GM13977 (cell line): ENCODE measurements around the gene FMNL2.

Experiments used
- DNase-seq: peaks from one replicate; pipeline ENCODE4 v3.0.0; 2012; ENCODE audit warnings: low spot score
- in situ Hi-C: fragments of 300-500 bp; cut with MboI; formaldehyde crosslinking; loops from one replicate; pipeline ENCODE4 v1.12.0; 2022; ENCODE audit warnings: low sequenced_read_pairs, low pct_unique_long_range_greater_than_20kb, mixed read lengths, inconsistent platforms; ENCODE audit not compliant: unreplicated experiment
- TF ChIP-seq, protein P1 (sequence below): IDR thresholded peaks from 2 replicates; pipeline ENCODE4 v1.5.1; 2012; ENCODE audit warnings: mild to moderate bottlenecking, control low read depth; ENCODE audit not compliant: insufficient read depth; ENCODE audit errors: extremely low read depth, missing control alignments

The FMNL2 gene

DNA sequence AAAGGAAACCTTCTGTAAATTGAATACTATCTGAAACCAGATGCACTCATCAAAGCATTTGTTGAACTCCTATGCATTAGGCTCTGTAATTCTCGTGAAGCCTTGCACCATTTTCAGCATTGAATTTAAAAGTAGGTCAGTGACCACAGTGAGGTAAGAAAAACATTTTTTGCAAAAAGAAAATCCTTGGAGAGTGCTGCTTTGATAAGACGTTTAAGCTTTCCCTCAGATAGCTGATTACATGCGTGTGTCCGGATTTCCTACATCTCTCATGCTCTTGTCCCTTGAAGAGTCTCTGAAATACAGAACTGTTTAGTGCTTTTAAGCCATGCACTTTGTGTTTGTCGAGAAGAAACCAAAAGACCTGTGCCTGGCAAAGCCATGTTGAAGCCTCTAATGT lies 113.6 kb downstream of the FMNL2 start:
- in situ Hi-C loops: no loop called here
- TF ChIP-seq, protein P1, sequence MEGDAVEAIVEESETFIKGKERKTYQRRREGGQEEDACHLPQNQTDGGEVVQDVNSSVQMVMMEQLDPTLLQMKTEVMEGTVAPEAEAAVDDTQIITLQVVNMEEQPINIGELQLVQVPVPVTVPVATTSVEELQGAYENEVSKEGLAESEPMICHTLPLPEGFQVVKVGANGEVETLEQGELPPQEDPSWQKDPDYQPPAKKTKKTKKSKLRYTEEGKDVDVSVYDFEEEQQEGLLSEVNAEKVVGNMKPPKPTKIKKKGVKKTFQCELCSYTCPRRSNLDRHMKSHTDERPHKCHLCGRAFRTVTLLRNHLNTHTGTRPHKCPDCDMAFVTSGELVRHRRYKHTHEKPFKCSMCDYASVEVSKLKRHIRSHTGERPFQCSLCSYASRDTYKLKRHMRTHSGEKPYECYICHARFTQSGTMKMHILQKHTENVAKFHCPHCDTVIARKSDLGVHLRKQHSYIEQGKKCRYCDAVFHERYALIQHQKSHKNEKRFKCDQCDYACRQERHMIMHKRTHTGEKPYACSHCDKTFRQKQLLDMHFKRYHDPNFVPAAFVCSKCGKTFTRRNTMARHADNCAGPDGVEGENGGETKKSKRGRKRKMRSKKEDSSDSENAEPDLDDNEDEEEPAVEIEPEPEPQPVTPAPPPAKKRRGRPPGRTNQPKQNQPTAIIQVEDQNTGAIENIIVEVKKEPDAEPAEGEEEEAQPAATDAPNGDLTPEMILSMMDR: no peak
- DNase-seq: no peak

DNA sequence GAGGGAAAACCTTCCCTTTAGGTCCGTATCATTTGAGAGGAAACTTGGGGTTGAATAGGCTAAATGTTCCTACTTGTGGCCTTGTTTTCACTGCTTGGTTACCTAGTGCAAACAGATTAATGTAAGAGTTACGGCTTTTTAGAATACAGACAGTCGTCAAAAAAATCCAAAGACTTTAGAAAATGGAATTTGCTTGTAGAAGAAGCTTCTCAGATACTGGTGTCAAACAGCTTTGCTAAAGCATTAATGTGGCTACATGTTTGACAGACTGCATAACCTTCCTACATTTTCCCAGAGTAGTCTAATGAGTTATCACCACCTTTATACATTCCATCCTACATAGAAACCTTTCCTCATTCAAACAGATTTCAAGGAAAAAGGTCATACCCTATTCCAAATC lies 114.6 kb downstream of the FMNL2 start:
- in situ Hi-C loops: no loop called here
- TF ChIP-seq, protein P1: no peak
- no peak for DNase-seq

DNA sequence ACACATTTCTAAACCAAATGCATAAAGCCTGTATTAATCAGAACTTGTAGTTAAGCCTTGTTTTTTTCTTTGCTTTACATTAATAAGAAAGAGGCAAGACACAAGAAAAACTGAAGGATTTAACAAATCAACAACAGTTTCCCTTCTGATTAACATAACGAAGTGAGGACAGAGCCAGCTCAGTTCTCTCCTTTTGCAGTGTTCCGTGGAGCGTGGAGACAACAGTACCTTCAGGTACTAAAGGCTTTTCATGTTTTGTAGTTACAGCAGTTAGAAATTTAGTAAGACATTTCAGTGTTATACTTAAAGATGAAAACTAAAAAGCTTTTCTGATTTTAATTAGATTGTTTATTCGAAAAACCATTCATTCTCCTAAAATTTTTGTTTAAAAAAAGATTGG lies 115.2 kb downstream of the FMNL2 start:
- TF ChIP-seq, protein P1: no peak
- DNase-seq: no peak
- in situ Hi-C loops: loop anchor here (25.0 kb wide), 1 partner anchor 413 kb away; no protein-coding TSS in a partner anchor

DNA sequence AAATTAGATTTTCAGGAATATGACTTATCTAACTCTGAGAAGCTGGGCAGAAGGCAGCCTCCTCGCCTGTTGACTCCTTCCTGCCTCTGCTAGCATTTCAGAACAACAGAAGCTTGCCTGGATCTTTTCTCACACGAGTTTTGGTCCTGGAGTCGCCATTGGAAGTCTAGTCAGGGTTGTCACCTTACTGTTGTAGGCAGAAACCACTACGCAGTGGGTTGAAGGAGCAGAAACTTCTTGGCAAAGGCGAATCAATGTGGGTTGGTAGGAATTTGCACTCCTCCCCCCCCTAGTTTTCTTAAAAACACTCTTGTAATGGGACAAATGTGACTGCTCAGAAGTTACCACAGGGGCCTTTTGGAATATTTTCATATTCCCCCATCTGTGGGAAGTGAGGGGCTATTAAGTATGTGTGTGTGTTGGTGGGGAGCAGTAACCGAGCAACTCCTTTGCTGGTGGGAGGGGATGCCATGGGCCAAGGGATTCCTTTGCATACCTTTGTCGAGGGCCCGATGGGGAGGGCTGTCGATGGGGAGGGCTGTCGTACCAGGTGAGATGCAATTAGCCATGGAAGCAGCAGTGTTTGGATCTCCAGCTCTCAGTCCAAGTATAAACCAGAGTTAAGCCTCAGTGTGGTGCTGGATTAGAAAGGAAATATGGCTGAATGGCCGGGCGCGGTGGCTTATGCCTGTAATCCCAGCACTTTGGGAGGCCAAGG lies 117.4 kb downstream of the FMNL2 start:
- no peak for DNase-seq
- in situ Hi-C loops: loop anchor here (25.0 kb wide), 1 partner anchor 415 kb away; no protein-coding TSS in a partner anchor
- TF ChIP-seq, protein P1: no peak

DNA sequence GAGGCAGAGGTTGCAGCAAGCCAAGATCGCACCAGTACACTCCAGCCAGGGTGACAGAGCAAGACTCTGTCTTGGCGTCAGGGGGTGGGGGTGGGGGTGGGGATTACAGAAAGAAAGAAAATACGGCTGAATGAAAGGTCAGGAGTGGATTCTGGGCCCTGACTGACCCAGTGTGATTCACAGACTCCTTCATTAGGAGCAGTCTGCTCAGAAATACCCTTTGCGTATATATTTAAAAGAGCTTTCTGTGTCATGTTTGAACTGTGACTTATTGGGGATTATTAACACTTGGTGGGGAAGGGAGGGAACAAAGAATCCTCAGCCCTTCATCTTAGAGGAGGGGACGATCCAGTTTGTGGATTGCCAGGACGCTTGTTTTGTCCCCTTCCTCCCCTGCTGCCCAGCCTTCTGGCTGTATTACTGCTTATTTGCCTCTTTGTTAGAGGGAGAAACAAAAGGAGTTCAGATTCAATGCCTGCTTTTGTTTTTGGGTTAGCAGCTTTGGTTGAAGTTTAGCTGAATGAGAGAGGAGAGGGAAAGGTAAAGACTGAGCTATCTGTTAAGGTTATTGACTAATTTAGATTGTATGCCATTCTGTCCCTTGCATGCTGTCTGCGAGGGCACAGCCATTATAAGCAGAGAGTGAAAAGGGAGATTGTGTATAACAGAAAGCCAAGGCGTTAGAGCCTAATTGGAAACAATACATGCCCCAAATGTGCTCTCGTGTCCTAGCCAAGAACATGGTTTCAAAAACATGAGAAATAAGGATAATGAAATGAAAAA lies 118.3 kb downstream of the FMNL2 start:
- no peak for DNase-seq
- in situ Hi-C loops: loop anchor here (25.0 kb wide), 1 partner anchor 416 kb away; no protein-coding TSS in a partner anchor
- TF ChIP-seq, protein P1: no peak

DNA sequence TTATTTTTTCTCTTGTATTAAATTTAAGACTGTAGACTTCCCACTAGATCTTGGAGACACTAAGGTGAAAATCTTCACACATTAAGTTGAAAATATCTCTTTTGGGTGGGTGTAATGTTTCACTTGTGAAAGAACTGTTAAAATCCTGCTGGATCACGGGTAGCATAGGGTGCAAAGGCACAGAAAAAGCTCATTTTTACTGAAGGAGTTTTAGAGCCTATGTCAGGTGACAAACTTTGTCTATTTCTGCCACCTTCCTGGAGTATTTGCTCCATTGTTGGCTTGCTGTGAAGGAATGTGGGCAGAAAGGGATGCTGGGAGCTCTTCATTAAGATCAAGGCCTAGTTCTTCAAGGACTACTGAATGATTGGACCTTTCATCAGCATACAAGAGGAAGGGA lies 119.4 kb downstream of the FMNL2 start:
- DNase-seq: no peak
- in situ Hi-C loops: loop anchor here (25.0 kb wide), 1 partner anchor 417 kb away; no protein-coding TSS in a partner anchor
- TF ChIP-seq, protein P1: no peak
